ENCODE measurements around the gene TRPV4. TPM values are rescaled to one million over a fixed set of nuclear protein-coding genes. Genes with fewer than 3 reads are reported as not detected.

Gene TRPV4
- total and polyA plus RNA-seq, 2 experiments from 2014 or later, result 0.66 to 1.1 TPM

DNA sequence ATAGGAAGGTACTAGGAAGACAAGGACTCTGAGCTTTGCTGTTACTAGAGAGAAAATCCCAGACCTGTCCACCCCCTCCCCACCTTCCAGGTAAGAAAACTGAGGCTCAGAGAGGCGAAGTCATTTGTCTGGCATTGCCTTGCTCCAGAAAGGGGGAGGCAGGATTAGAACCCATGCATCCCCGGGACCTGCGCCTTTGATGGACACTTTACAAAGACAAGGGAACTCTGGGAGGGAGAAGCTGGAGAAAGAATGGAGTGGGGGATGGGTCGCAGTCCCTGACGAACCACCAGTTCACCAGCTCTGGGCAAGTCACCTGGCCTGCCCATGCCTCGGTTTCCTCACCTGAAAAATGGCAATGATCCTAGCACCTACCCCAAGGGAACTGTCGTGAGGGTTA is 10.8 kb downstream of the TRPV4 start:
- no peak overlapping the region for H3K27ac Mint-ChIP-seq
- no peaks in the 10 kb centered on the region for H3K36me3 Mint-ChIP-seq (ENCODE audit: low read depth)
- Histone ChIP-seq H3K4me1 (ENCODE audit: insufficient read depth) (no peaks in the 10 kb centered on the region), H3K27ac (ENCODE audit: low read depth) (no peak overlapping the region), H3K4me2 (no peak overlapping the region), H3K9me2 (ENCODE audit: insufficient read depth) (no peaks in the 10 kb centered on the region), H3F3A (replicated peaks; ENCODE audit: low read depth) (no peaks in the 10 kb centered on the region), H2AFZ (no peak overlapping the region), H3K4me3 (no peak overlapping the region), H3K36me3 (ENCODE audit: insufficient read depth) (no peaks in the 10 kb centered on the region), H3K27me3 (ENCODE audit: insufficient read depth) (no peaks in the 10 kb centered on the region), H3K79me2 (replicated peaks; ENCODE audit: insufficient read depth) (no peaks in the 10 kb centered on the region), H4K20me1 (replicated peaks; ENCODE audit: insufficient read depth) (no peaks in the 10 kb centered on the region)
- H3K27me3 Mint-ChIP-seq (ENCODE audit: insufficient read depth, low read depth, poor library complexity), result peaks cover 6% of the 10 kb centered on the region
- H3K4me3 Mint-ChIP-seq, result no peak overlapping the region
- no peaks in the 10 kb centered on the region for H3K9me3 Mint-ChIP-seq
- TF ChIP-seq ZNF331 (CRISPR knock-in tag; IDR thresholded peaks at IDR 0.05; ENCODE audit: low read depth), result no peak
- TF ChIP-seq ZNF114 (CRISPR knock-in tag; IDR thresholded peaks at IDR 0.05), result no peak
- TF ChIP-seq, protein P1, sequence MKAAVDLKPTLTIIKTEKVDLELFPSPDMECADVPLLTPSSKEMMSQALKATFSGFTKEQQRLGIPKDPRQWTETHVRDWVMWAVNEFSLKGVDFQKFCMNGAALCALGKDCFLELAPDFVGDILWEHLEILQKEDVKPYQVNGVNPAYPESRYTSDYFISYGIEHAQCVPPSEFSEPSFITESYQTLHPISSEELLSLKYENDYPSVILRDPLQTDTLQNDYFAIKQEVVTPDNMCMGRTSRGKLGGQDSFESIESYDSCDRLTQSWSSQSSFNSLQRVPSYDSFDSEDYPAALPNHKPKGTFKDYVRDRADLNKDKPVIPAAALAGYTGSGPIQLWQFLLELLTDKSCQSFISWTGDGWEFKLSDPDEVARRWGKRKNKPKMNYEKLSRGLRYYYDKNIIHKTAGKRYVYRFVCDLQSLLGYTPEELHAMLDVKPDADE (IDR thresholded peaks at IDR 0.05), result no peak
- TF ChIP-seq CREB1 (CRISPR knock-in tag; IDR thresholded peaks at IDR 0.05; ENCODE audit: low read depth), result no peak
- TF ChIP-seq, protein P2, sequence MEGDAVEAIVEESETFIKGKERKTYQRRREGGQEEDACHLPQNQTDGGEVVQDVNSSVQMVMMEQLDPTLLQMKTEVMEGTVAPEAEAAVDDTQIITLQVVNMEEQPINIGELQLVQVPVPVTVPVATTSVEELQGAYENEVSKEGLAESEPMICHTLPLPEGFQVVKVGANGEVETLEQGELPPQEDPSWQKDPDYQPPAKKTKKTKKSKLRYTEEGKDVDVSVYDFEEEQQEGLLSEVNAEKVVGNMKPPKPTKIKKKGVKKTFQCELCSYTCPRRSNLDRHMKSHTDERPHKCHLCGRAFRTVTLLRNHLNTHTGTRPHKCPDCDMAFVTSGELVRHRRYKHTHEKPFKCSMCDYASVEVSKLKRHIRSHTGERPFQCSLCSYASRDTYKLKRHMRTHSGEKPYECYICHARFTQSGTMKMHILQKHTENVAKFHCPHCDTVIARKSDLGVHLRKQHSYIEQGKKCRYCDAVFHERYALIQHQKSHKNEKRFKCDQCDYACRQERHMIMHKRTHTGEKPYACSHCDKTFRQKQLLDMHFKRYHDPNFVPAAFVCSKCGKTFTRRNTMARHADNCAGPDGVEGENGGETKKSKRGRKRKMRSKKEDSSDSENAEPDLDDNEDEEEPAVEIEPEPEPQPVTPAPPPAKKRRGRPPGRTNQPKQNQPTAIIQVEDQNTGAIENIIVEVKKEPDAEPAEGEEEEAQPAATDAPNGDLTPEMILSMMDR (conservative IDR thresholded peaks at IDR 0.05; ENCODE audit: low read depth in 2 of 2), result no peak
- TF ChIP-seq EZH2 (IDR thresholded peaks at IDR 0.05; ENCODE audit: low read depth, unreplicated experiment), result no peak
- TF ChIP-seq EZH2phosphoT487 (IDR thresholded peaks at IDR 0.05; ENCODE audit: unreplicated experiment), result no peak
- no peak for TF ChIP-seq JUNB (IDR thresholded peaks at IDR 0.05; ENCODE audit: unreplicated experiment)
- TF ChIP-seq NANOG (IDR thresholded peaks at IDR 0.05; ENCODE audit: borderline replicate concordance), result no peak
- TF ChIP-seq STAT1 (IDR thresholded peaks at IDR 0.05; ENCODE audit: unreplicated experiment), result no peak
- peaks cover 10% of the 10 kb centered on the region; the same call in 2 of the 3 replicates for H3K4me1 Mint-ChIP-seq
- DNase-seq (ENCODE audit: low spot score) (no peak), ATAC-seq (no peak)

DNA sequence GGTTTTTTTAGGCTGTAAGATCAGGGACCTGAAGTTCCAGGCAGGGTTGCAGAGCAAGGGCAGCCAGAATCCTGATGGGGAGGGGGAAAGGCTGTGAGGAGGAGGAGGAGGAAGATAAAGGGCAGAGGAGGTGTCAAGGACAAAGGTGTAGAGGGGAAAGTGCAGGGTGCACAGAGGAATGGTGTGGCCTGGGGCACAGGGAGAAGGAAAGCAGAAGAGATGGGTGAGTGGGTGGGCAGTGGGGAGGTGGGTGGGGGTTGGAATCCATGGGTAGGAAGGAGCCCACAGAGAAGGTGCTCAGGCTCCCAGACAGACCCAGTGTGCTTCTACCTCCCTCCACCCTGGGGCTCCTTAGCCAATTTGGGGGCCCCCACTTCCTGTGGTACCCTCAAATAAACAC is 11.2 kb downstream of the TRPV4 start:
- no peak overlapping the region for H2AFZ ChIP-seq
- H3K4me2 ChIP-seq, result no peak overlapping the region
- Mint-ChIP-seq H3K27me3 (ENCODE audit: insufficient read depth, low read depth, poor library complexity) (peaks cover 6% of the 10 kb centered on the region), H3K9me3 (no peaks in the 10 kb centered on the region), H3K27ac (peak overlapping the region; percentile 51; the same call in 1 of the 2 replicates), H3K4me3 (no peak overlapping the region), H3K4me1 (peaks cover 10% of the 10 kb centered on the region; the same call in 2 of the 3 replicates), H3K36me3 (ENCODE audit: low read depth) (no peaks in the 10 kb centered on the region)
- ATAC-seq (no peak), DNase-seq (ENCODE audit: low spot score) (no peak)
- no peaks in the 10 kb centered on the region for H3K4me1 ChIP-seq (ENCODE audit: insufficient read depth)
- H3K27me3 ChIP-seq (ENCODE audit: insufficient read depth), result no peaks in the 10 kb centered on the region
- no peaks in the 10 kb centered on the region for H3K36me3 ChIP-seq (ENCODE audit: insufficient read depth)
- no peaks in the 10 kb centered on the region for H3K79me2 ChIP-seq (replicated peaks; ENCODE audit: insufficient read depth)
- H3K4me3 ChIP-seq, result no peak overlapping the region
- no peaks in the 10 kb centered on the region for H4K20me1 ChIP-seq (replicated peaks; ENCODE audit: insufficient read depth)
- no peak overlapping the region for H3K27ac ChIP-seq (ENCODE audit: low read depth)
- H3K9me2 ChIP-seq (ENCODE audit: insufficient read depth), result no peaks in the 10 kb centered on the region
- no peaks in the 10 kb centered on the region for H3F3A ChIP-seq (replicated peaks; ENCODE audit: low read depth)
- TF ChIP-seq ZNF114 (CRISPR knock-in tag; IDR thresholded peaks at IDR 0.05) (no peak), EZH2 (IDR thresholded peaks at IDR 0.05; ENCODE audit: low read depth, unreplicated experiment) (no peak), ZNF462 (CRISPR knock-in tag; IDR thresholded peaks at IDR 0.05) (no peak), ZNF331 (CRISPR knock-in tag; IDR thresholded peaks at IDR 0.05; ENCODE audit: low read depth) (no peak)

Measured in GM23338 (cell line).